K562 (cell line): ENCODE results near the gene RSBN1L. TPM values are rescaled to one million over a fixed set of nuclear protein-coding genes. Genes with fewer than 3 reads are reported as not detected.

Experiments
- ARHGAP35 ChIP-seq: fragments of 450-650 bp; IDR thresholded peaks from 2 replicates; pipeline ENCODE4 v1.6.1; 2018; ENCODE audit not compliant: partially characterized antibody
- ARID2 ChIP-seq: fragments of 450-650 bp; IDR thresholded peaks from 2 replicates; pipeline ENCODE4 v1.6.1; 2017; ENCODE audit warnings: antibody characterized with exemption, mild to moderate bottlenecking
- DIDO1 ChIP-seq: fragments of 450-650 bp; IDR thresholded peaks from 2 replicates; pipeline ENCODE4 v1.6.1; 2016; ENCODE audit warnings: low read depth, missing biosample characterization, missing genetic modification characterization
- FOXJ2 ChIP-seq: fragments of 200-800 bp; sonication (Bioruptor generic); IDR thresholded peaks from 2 replicates; pipeline ENCODE4 v1.6.1; 2016; ENCODE audit warnings: missing genetic modification characterization, missing compliant biosample characterization
- HSF4 ChIP-seq: fragments of 250-450 bp; sonication (Bioruptor Pico); IDR thresholded peaks from 2 replicates; pipeline ENCODE4 v2.1.2; 2022; ENCODE audit warnings: mild to moderate bottlenecking, moderate library complexity, borderline replicate concordance
- IRF2 ChIP-seq: sonication (generic); formaldehyde crosslinking; IDR thresholded peaks from 2 replicates; pipeline ENCODE4 v1.8.1; 2022; ENCODE audit warnings: mild to moderate bottlenecking, missing genetic modification reagents
- KDM4B ChIP-seq, 2 experiments: fragments of 450-650 bp in 1 of 2; sonication (generic) in 1 of 2; IDR thresholded peaks; 2 replicates each; pipeline ENCODE4 v1.6.1; 2016 to 2017; ENCODE audit warnings: borderline replicate concordance in 2 of 2, antibody characterized with exemption in 1 of 2, low read depth in 1 of 2, mild to moderate bottlenecking in 1 of 2
- MTA3 ChIP-seq: fragments of 450-650 bp; formaldehyde crosslinking; IDR thresholded peaks from 2 replicates; pipeline ENCODE4 v1.6.1; 2017; ENCODE audit warnings: mild to moderate bottlenecking, borderline replicate concordance
- PCBP2 ChIP-seq: fragments of 200-400 bp; formaldehyde crosslinking; IDR thresholded peaks from 2 replicates; pipeline ENCODE4 v1.6.1; 2018; ENCODE audit warnings: low read length, low read depth, mild to moderate bottlenecking, moderate library complexity; ENCODE audit not compliant: poor library complexity, severe bottlenecking
- TFAM ChIP-seq: fragments of 250-450 bp; sonication (Bioruptor Pico); conservative IDR thresholded peaks from 2 replicates; pipeline ENCODE4 v1.5.0; 2021; ENCODE audit warnings: mild to moderate bottlenecking, moderate library complexity
- U2AF2 ChIP-seq: fragments of 200-400 bp; formaldehyde crosslinking; optimal IDR thresholded peaks from 2 replicates; pipeline ENCODE3; 2017; ENCODE audit warnings: low read depth, mild to moderate bottlenecking, low read length
- ZNF212 ChIP-seq: fragments of 450-650 bp; formaldehyde crosslinking; IDR thresholded peaks from 2 replicates; pipeline ENCODE4 v1.4.0; 2020; ENCODE audit warnings: mild to moderate bottlenecking
- ZNF696 ChIP-seq: fragments of 250-450 bp; sonication (Bioruptor Pico); conservative IDR thresholded peaks from 2 replicates; pipeline ENCODE4 v1.4.0; 2020; ENCODE audit warnings: mild to moderate bottlenecking, moderate library complexity
- ZNF764 ChIP-seq: fragments of 250-450 bp; sonication (Bioruptor Pico); IDR thresholded peaks from 2 replicates; pipeline ENCODE4 v1.4.0; 2020; ENCODE audit warnings: low read depth, mild to moderate bottlenecking, moderate library complexity
- polyA plus RNA-seq, 8 experiments: library from polyadenylated mRNA; depleted of rRNA in 4 of 8; stranded (reverse) in 5 of 8; unstranded in 3 of 8; fragments of >200 nt; fragmentation: Nextera tagmentation in 2 of 8; fragmentation: Illumina TruSeq in 1 of 8; extraction: Ambion mirVana in 2 of 8; extraction: Trizol in 1 of 8; gene quantifications; 2 replicates each; pipeline versions ENCODE4 v1.2.1 to v1.2.3, GENCODE V29; 2011 to 2014; ENCODE audit warnings: inconsistent platforms in 1 of 8, missing spikeins in 1 of 8
- total RNA-seq, 7 experiments: library from RNA; depleted of rRNA in 6 of 7; stranded (reverse); fragments of >200 nt in 6 of 7; fragmentation: Illumina TruSeq in 2 of 7; extraction: Trizol in 2 of 7; gene quantifications; 2 replicates each; pipeline versions ENCODE4 v1.2.1 to v1.2.3, GENCODE V29; 2011 to 2021; ENCODE audit warnings: low replicate concordance in 1 of 7
- TF ChIP-seq, protein P1 (sequence below), 2 experiments: fragments of 450-650 bp in 1 of 2; IDR thresholded peaks; 2 replicates each; pipeline ENCODE4 v1.6.1; 2011 to 2017; ENCODE audit warnings: low read depth in 2 of 2, antibody characterized with exemption in 1 of 2, borderline replicate concordance in 1 of 2, low read length in 1 of 2, mild to moderate bottlenecking in 1 of 2, mixed read lengths in 1 of 2; ENCODE audit not compliant: control insufficient read depth in 1 of 2
- TF ChIP-seq, protein P2 (sequence below): IDR thresholded peaks from 2 replicates; pipeline ENCODE4 v1.6.1; 2011; ENCODE audit warnings: borderline replicate concordance, low read depth, mild to moderate bottlenecking, moderate library complexity, low read length; ENCODE audit not compliant: insufficient read depth, poor library complexity, severe bottlenecking
- TF ChIP-seq, protein P3 (sequence below): fragments of 450-650 bp; formaldehyde crosslinking; IDR thresholded peaks from 2 replicates; pipeline ENCODE4 v1.4.0; 2020; ENCODE audit warnings: mild to moderate bottlenecking, mixed read lengths
- TF ChIP-seq, protein P4 (sequence below): sonication (generic); formaldehyde crosslinking; IDR thresholded peaks from 2 replicates; pipeline ENCODE4 v1.8.1; 2023; ENCODE audit warnings: mild to moderate bottlenecking, missing genetic modification reagents, moderate library complexity
- TF ChIP-seq, protein P5 (sequence below): fragments of 250-450 bp; sonication (Bioruptor Pico); IDR thresholded peaks from 2 replicates; pipeline ENCODE4 v1.5.0; 2021

The RSBN1L gene
- total and polyA plus RNA-seq, 9 of the 15 experiments (the other 6 are each of a cell fraction or from before 2014, with no cell fraction given), result 6.2 to 35.2 (median 20.1) TPM

DNA sequence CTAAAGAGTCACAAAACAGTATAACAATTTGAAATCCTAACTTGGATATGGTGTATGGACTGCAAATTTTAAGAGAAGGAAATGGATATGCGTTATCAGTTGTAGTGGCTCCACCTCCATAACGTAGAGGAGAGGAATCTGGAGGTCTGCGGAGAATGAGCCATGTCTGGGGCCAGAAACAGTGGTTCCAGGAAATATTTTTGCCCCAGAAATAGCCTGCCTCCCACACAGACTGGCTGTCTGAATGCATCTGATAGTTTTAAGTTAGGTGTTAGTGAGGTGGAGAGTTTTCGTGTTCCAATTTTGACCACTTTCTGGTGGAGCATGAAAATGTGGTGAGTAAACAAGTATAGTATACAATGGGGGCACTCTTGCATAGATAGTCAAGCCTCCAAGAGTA is 103.9 kb downstream of the RSBN1L start (continued):
- TF ChIP-seq ZNF764 (no peak), DIDO1 (tag) (no peak), ZNF696 (no peak), U2AF2 (no peak), FOXJ2 (tag) (no peak), IRF2 (CRISPR knock-in tag) (no peak), ZNF212 (CRISPR knock-in tag) (peak; percentile 51; the same call in 1 of the 2 replicates), MTA3 (0 out of 2 replicates have a peak, but pooled peaks have one; percentile 34), HSF4 (CRISPR knock-in tag) (no peak), PCBP2 (no peak), ARID2 (no peak), ARHGAP35 (no peak), TFAM (CRISPR knock-in tag) (no peak), KDM4B (IDR thresholded peaks at IDR 0.05; ENCODE audit: borderline replicate concordance in 2 of 2, low read depth in 1 of 2) (no peak)
- TF ChIP-seq, protein P1, sequence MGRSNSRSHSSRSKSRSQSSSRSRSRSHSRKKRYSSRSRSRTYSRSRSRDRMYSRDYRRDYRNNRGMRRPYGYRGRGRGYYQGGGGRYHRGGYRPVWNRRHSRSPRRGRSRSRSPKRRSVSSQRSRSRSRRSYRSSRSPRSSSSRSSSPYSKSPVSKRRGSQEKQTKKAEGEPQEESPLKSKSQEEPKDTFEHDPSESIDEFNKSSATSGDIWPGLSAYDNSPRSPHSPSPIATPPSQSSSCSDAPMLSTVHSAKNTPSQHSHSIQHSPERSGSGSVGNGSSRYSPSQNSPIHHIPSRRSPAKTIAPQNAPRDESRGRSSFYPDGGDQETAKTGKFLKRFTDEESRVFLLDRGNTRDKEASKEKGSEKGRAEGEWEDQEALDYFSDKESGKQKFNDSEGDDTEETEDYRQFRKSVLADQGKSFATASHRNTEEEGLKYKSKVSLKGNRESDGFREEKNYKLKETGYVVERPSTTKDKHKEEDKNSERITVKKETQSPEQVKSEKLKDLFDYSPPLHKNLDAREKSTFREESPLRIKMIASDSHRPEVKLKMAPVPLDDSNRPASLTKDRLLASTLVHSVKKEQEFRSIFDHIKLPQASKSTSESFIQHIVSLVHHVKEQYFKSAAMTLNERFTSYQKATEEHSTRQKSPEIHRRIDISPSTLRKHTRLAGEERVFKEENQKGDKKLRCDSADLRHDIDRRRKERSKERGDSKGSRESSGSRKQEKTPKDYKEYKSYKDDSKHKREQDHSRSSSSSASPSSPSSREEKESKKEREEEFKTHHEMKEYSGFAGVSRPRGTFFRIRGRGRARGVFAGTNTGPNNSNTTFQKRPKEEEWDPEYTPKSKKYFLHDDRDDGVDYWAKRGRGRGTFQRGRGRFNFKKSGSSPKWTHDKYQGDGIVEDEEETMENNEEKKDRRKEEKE (IDR thresholded peaks at IDR 0.05; ENCODE audit: borderline replicate concordance in 1 of 2, control insufficient read depth in 1 of 2, low read depth in 2 of 2, low read length in 1 of 2), result 0 out of 4 replicates have a peak, but pooled peaks of 1 of the 2 experiments have one; percentile 20
- TF ChIP-seq, protein P2, sequence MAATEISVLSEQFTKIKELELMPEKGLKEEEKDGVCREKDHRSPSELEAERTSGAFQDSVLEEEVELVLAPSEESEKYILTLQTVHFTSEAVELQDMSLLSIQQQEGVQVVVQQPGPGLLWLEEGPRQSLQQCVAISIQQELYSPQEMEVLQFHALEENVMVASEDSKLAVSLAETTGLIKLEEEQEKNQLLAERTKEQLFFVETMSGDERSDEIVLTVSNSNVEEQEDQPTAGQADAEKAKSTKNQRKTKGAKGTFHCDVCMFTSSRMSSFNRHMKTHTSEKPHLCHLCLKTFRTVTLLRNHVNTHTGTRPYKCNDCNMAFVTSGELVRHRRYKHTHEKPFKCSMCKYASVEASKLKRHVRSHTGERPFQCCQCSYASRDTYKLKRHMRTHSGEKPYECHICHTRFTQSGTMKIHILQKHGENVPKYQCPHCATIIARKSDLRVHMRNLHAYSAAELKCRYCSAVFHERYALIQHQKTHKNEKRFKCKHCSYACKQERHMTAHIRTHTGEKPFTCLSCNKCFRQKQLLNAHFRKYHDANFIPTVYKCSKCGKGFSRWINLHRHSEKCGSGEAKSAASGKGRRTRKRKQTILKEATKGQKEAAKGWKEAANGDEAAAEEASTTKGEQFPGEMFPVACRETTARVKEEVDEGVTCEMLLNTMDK, result no peak
- TF ChIP-seq, protein P3, sequence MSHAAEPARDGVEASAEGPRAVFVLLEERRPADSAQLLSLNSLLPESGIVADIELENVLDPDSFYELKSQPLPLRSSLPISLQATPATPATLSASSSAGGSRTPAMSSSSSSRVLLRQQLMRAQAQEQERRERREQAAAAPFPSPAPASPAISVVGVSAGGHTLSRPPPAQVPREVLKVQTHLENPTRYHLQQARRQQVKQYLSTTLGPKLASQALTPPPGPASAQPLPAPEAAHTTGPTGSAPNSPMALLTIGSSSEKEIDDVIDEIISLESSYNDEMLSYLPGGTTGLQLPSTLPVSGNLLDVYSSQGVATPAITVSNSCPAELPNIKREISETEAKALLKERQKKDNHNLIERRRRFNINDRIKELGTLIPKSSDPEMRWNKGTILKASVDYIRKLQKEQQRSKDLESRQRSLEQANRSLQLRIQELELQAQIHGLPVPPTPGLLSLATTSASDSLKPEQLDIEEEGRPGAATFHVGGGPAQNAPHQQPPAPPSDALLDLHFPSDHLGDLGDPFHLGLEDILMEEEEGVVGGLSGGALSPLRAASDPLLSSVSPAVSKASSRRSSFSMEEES (CRISPR knock-in tag), result no peak
- TF ChIP-seq, protein P4, sequence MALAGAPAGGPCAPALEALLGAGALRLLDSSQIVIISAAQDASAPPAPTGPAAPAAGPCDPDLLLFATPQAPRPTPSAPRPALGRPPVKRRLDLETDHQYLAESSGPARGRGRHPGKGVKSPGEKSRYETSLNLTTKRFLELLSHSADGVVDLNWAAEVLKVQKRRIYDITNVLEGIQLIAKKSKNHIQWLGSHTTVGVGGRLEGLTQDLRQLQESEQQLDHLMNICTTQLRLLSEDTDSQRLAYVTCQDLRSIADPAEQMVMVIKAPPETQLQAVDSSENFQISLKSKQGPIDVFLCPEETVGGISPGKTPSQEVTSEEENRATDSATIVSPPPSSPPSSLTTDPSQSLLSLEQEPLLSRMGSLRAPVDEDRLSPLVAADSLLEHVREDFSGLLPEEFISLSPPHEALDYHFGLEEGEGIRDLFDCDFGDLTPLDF, result no peak
- TF ChIP-seq, protein P5, sequence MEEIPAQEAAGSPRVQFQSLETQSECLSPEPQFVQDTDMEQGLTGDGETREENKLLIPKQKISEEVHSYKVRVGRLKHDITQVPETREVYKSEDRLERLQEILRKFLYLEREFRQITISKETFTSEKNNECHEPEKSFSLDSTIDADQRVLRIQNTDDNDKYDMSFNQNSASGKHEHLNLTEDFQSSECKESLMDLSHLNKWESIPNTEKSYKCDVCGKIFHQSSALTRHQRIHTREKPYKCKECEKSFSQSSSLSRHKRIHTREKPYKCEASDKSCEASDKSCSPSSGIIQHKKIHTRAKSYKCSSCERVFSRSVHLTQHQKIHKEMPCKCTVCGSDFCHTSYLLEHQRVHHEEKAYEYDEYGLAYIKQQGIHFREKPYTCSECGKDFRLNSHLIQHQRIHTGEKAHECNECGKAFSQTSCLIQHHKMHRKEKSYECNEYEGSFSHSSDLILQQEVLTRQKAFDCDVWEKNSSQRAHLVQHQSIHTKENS (CRISPR knock-in tag), result no peak
